NK-92 treated with Interleukin-12 subunit alpha and Interleukin-12 subunit beta, amount 100 ng/mL, for 24 hours (cell line): ENCODE results near the gene AKAP14.
"Not testable (repeated sequence)": the region's sequence is repeated elsewhere in the genome, so short reads cannot be mapped to it uniquely, and the experiment has no call there.

ENCODE experiments used
- DNase-seq: peaks from one replicate; lab custom pipeline; 2025; lab: John Stamatoyannopoulos, UW

Gene AKAP14

GRCh38 chrX:119895843-119896326 lies at the start of gene AKAP14:
Gene AKAP14 (plus strand): TSS chrX:119895893. CDS start chrX:119903224, 7,331 bp downstream.
- DNase-seq = no peak

- peak; percentile 91 for DNase-seq
Measured at GRCh38 chrX:119852382-119853353, 43.0 kb upstream of the AKAP14 start, which contains the start of gene UPF3B. Gene UPF3B (minus strand): TSS chrX:119852963. CDS start chrX:119852928, 35 bp downstream.

GRCh38 chrX:119853444-119853843 lies 42.2 kb upstream of the AKAP14 start:
- no peak for DNase-seq

GRCh38 chrX:119870626-119871131 lies 25.0 kb upstream of the AKAP14 start:
- no peak for DNase-seq

- peak; percentile 16 for DNase-seq
Measured at GRCh38 chrX:119871245-119871598, 24.5 kb upstream of the AKAP14 start.

DNA sequence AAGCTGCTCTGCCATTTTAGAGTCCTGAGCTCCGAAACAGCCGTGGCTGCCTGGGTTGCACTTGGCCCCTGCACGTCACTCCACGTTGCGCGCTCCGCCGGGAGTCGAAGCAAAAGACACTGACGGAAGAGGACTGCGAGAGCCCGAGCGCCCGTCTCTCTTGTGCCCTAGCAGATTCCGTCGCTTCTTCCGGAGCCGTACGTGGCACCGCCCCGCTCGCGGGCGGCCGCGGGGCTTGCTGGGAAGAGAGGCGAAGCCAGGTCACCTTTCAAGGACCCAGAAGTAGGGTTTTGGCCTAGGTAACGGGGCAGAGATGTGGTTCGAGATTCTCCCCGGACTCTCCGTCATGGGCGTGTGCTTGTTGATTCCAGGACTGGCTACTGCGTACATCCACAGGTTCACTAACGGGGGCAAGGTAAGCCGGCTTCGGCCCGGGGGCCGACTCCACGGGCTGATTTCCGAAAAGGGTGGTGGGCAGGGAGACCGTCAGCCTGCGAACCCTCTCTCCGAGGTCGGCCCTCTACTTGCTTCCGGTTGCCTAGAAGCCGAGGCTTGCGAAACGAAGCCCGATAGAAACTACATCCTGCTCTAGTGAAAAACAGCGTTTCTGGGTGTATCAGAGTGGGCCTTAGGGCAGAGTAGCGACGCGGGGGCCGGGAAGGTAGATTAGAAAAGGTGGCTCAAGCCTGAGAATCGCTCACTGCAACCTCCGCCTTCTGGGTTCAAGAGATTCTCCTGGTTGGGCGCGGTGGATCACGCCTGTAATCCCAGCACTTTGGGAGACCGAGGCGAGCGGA lies 23.9 kb upstream of the AKAP14 start, which contains the start of the genes NDUFA1 and RNF113A:
Gene NDUFA1, plus strand, starts transcription at position 234 of the 797 bp plus-strand sequence. Its CDS starts 80 bp downstream, at position 314.
Gene RNF113A, minus strand, starts transcription at position 135 of the 797 bp plus-strand sequence. Its CDS starts 120 bp downstream, at position 15.
- peak; percentile 78 for DNase-seq

DNA sequence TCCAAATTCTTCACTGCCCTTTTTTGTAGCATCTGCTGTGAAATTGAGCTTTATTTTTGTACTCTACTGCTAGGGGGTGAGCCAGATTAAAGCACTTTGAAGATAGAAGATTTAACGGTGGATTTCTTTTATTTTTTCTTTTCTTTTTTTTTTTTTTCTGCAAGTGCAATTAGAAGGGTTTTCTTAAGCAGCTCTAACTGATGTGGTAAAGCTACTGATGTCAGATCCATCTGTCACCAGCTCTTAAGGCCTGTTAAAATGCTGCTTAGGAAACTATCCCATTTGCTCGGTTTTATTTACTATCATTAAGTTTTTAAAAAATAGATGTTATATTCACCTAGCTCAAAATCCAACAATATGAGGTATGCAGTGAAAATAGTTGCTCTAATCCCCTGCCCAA lies 17.0 kb upstream of the AKAP14 start:
- no peak for DNase-seq

DNA sequence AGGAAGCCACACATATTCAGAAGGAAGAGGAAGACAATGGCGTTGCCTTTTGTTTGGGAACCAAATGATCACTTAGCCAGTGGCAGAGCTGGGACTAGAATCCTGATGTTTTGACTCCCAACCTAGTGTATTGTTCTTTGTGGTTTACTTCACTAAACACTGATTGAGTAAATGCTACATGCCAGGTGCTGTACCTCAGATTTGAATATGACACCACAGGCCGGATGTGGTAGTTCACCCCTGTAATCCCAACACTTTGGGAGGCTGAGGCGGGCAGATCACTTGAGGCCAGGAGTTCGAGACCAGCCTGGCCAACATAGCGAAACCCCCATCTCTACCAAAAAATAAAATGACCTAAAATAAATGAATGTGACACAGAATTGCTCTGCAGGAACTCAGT lies 15.6 kb upstream of the AKAP14 start:
- no peak for DNase-seq

GRCh38 chrX:119880552-119881437 lies 14.9 kb upstream of the AKAP14 start:
- DNase-seq = no peak

DNA sequence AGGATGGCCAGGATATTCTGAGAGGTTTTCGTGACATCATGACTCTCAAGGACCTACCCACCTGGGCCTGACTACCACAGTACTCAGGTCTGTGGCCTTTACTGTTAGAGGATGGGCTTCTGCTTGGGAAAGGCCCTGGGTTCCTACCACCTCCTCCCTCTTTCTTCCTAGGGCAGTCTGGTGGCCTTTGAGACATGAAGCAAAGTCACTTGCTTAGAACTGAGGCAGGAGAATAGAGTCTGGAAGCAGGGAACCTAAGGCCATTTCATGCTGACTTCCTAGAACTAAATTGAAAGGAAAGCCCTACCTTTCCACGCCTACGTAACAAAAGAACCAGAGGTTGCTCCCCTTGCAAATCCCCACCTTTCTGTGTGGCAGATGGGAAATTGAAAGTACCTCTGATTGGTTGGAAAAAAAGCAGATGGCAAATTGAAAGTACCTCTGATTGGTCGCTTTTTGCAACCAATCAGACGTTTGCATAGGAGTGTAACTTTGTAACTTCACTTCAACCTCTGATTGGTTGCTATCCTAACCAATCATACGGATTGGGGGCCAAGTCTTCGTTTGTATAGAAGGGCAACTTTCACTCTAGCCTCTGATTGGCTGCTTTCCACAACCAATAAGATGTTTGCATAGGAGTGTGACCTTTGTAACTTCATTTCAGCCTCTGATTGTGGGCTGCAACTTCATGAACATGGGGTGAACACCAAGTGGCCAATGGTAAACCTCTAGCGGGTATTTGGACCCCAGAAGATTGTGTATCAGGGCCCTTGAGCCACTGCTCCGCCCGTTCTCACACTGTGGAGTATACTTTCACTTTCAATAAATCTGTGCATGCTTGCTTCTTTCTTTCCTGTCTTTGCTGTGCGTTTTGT lies 9.9 kb upstream of the AKAP14 start:
- DNase-seq = no peak

DNA sequence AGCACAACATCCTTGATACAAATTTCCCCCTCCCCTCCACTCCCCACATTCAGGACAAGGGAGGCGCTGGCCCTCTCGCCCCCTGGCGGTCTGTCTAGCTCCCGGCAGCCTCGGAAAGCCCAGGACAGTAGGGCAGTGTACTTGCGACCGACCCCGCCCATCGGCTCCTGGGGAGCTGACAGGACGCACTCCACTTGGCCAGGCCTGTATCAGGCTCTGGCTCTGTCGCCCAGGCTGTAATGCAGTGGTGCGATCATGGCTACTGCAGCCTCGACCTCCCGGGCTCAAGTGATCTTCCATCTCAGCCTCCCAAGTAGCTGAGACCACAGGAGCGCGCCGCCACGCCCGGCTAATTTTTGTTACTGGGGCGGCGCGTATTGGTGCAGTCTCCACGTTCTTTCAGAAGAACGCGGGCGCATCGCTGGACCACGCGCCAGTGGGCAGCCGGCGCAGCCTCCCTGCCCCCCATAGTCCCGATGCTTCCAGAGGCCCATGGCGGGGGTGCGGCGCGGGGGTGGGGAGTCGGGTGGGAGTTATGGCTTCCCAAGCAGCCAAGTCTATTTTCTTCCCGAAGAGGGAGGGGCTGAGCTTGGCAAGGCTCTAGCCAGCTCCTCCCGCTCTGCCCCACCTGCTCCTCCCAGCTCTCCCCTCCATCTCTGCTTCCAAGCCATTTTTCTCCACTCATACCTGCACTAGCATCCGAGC lies 7.8 kb upstream of the AKAP14 start:
- DNase-seq = no peak

DNA sequence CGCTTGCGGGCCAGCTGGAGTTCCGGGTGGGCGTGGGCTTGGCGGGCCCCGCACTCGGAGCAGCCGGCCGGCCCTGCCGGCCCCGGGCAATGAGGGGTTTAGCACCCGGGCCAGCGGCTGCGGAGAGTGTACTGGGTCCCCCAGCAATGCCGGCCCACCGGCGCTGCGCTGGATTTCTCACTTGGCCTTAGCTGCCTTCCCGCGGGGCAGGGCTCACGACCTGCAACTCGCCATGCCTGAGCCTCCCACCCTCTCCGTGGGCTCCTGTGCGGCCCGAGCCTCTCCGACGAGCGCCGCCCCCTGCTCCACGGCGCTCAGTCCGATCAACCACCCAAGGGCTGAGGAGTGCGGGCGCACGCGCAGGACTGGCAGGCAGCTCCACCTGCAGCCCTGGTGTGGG lies 5.1 kb upstream of the AKAP14 start:
- not testable (repeated sequence) for DNase-seq

DNA sequence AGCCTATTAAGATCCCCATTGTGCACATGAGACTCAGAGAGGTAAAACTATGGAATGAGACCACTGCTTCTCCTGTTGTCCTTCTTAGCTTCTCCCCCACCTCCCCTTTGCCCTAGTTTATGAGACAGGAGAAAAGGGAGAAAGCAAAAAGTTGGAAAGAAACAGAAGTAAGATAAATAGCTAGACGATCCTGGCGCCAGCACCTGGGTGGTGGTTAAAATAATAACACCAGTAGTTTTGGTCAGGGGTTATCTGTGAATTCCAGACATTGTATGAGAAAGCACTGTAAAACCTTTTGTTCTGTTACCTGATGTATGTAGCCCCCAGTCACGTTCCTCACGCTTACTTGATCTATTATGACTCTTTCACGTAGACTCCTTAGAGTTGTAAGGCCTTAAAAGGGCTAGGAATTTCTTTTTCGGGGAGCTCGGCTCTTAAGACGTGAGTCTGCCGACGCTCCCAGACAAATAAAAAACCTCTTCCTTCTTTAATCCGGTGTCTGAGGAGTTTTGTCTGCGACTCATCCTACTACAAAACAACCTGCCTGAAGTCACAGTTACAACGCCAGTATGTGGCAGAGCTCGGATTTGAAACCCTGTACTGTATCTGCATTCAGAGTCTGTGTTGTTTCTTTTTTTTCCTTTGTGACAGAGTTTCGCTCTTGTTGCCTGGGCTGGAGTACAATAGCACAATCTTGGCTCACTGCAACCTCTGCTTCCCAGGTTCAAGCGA lies 3.6 kb upstream of the AKAP14 start:
- DNase-seq = not testable (repeated sequence)

DNA sequence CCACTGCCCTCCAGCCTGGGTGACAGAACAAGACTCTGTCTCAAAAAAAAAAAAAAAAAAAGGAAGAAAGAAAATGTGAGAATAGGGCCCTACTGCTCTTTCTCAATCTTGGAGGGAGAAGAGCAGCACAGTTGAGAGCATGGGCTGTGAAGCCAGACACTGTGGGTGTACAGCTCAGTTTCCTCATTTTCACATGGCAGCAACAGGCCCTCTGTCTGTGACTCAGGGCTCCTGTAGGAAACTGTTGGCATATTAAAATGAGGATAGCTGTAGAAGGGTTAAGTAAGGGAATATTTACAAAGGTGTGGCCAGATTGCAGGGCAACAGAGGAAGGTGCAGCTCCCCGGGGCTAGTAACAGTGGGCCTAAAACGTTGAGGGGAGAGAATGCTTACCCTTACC lies 3.4 kb downstream of the AKAP14 start:
- DNase-seq = no peak

DNA sequence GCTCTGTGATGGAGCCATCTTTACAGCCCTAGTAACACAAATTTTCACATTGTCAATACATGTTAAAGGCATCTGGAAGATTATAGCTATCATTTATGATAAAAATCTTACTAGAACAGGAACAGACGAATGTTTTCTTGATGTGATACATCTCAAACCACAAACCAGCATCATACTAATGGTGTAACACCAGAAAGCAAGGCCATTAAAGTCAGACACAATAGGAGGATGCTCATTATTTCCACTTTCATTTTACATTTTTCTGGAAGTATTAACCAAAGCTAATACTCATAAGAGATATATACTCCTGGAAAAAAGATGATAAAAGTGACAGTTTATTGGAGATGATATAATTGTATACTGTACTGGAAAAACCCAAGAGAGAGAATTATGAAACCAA lies 5.3 kb downstream of the AKAP14 start:
- no peak for DNase-seq

GRCh38 chrX:119916310-119916709 lies 20.6 kb downstream of the AKAP14 start:
- DNase-seq = no peak

DNA sequence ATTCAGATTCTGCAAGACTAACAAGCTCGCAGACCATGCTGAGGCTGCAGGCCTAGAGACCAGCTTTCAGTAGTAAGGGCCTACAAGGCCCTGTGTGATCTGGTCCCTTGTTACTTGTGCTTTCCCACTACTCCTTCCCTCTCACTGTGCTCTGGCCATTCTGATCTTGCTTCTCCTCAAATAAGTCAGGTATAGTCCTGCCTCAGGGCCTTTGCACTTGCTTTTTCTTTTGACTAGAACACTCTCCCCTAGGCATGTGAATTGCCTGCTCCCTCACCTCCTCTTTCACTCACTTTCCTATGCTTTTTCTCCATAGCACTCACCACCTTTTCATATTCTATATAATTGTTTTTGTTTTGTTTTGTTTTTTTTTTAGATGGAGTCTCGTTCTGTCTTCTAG lies 22.2 kb downstream of the AKAP14 start:
- DNase-seq = no peak

- DNase-seq = no peak
Measured at GRCh38 chrX:119919835-119920585, 24.3 kb downstream of the AKAP14 start.
